ENCODE measurements around the gene ZFAND3. TPM values are rescaled to one million over a fixed set of nuclear protein-coding genes. Genes with fewer than 3 reads are reported as not detected.

The ZFAND3 gene
- total and polyA plus RNA-seq, 2 donors (not counting 1 experiment from before 2014, with no cell fraction given) = 13.5 to 58.3 TPM

- no peak for ATAC-seq (ENCODE audit: low read depth)
- Mint-ChIP-seq H3K4me3 (no peak overlapping the region), H3K9me3 (ENCODE audit: insufficient read depth) (no peaks in the 10 kb centered on the region), H3K27ac (no peak overlapping the region), H3K4me1 (no peaks in the 10 kb centered on the region), H3K27me3 (no peaks in the 10 kb centered on the region)
- no peak for DNase-seq
- Histone ChIP-seq H3K4me2 (replicated peaks; ENCODE audit: low read depth, low read length, poor library complexity, severe bottlenecking) (no peak overlapping the region), H3K4me3 (ENCODE audit: control extremely low read depth in 1 of 5, extremely low read depth in 1 of 5, insufficient read depth in 1 of 5, low read depth in 2 of 5, low read length in 4 of 5) (no peak overlapping the region), H3K79me2 (ENCODE audit: control insufficient read depth, insufficient read depth, low read length) (no peaks in the 10 kb centered on the region), H3K9ac (ENCODE audit: low read length) (no peak overlapping the region), H3K27me3 (replicated peaks in 1 of 4; ENCODE audit: control extremely low read depth in 1 of 4, control insufficient read depth in 3 of 4, insufficient read depth in 4 of 4, low read length in 3 of 4) (no peaks in the 10 kb centered on the region), H3K4me1 (ENCODE audit: control insufficient read depth in 2 of 2, insufficient read depth in 2 of 2, low read length in 2 of 2) (no peaks in the 10 kb centered on the region), H3K27ac (ENCODE audit: low read length in 2 of 2) (no peak overlapping the region), H3K36me3 (replicated peaks in 1 of 2; ENCODE audit: control extremely low read depth in 1 of 2, control insufficient read depth in 1 of 2, extremely low read depth in 1 of 2, insufficient read depth in 2 of 2, low read length in 1 of 2) (no peaks in the 10 kb centered on the region), H2AFZ (ENCODE audit: insufficient read depth, low read depth, low read length, poor library complexity, severe bottlenecking) (no peak overlapping the region), H3K9me3 (ENCODE audit: control extremely low read depth in 1 of 3, control insufficient read depth in 2 of 3, insufficient read depth in 1 of 3, low read length in 2 of 3) (no peaks in the 10 kb centered on the region), H4K20me1 (ENCODE audit: control insufficient read depth, insufficient read depth, low read length, poor library complexity, severe bottlenecking) (no peaks in the 10 kb centered on the region)
- WGBS (ENCODE audit: insufficient coverage) = no CpG with 5 or more reads among the region's 2 CpGs
- POLR2A ChIA-PET = no interaction called here
- CTCF ChIA-PET = no interaction called here
- intact Hi-C loops (cut with micrococcal nuclease) = no loop called here
- no peak for TF ChIP-seq EZH2 (IDR thresholded peaks at IDR 0.05; ENCODE audit: borderline replicate concordance, insufficient read depth, low read depth, low read length, poor library complexity, severe bottlenecking)
- TF ChIP-seq, protein P1, sequence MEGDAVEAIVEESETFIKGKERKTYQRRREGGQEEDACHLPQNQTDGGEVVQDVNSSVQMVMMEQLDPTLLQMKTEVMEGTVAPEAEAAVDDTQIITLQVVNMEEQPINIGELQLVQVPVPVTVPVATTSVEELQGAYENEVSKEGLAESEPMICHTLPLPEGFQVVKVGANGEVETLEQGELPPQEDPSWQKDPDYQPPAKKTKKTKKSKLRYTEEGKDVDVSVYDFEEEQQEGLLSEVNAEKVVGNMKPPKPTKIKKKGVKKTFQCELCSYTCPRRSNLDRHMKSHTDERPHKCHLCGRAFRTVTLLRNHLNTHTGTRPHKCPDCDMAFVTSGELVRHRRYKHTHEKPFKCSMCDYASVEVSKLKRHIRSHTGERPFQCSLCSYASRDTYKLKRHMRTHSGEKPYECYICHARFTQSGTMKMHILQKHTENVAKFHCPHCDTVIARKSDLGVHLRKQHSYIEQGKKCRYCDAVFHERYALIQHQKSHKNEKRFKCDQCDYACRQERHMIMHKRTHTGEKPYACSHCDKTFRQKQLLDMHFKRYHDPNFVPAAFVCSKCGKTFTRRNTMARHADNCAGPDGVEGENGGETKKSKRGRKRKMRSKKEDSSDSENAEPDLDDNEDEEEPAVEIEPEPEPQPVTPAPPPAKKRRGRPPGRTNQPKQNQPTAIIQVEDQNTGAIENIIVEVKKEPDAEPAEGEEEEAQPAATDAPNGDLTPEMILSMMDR (IDR thresholded peaks at IDR 0.05) = no peak
These were observed 359.0 kb downstream of the ZFAND3 start for GRCh38 chr6:38178584-38178886.

DNA sequence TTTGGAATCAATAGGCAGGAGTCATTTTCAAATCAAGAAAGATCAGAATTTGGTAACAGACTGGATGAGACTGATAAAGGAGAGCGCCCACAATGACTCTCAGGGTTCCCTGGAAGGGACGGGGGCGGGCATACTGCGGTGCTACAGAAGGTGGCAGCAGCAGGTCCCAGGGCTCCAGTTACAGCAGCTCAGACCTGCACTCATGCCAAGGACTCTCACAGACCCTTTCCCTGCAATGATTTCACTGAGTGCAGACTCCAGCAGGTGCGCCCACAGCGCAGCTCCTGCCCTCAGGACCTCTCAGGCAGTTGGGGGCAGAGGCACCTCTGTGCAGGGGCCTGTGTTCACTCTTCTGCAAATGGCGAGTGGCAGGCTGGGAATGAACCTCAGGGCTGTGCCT, 359.8 kb downstream of the ZFAND3 start:
- H3K9ac ChIP-seq (ENCODE audit: low read length) = no peak overlapping the region
- H2AFZ ChIP-seq (ENCODE audit: insufficient read depth, low read depth, low read length, poor library complexity, severe bottlenecking) = no peak overlapping the region
- ATAC-seq (ENCODE audit: low read depth) = no peak
- H3K4me2 ChIP-seq (replicated peaks; ENCODE audit: low read depth, low read length, poor library complexity, severe bottlenecking) = no peak overlapping the region
- H4K20me1 ChIP-seq (ENCODE audit: control insufficient read depth, insufficient read depth, low read length, poor library complexity, severe bottlenecking) = no peaks in the 10 kb centered on the region
- no peaks in the 10 kb centered on the region for H3K4me1 ChIP-seq (ENCODE audit: control insufficient read depth in 2 of 2, insufficient read depth in 2 of 2, low read length in 2 of 2)
- Mint-ChIP-seq H3K4me3 (no peak overlapping the region), H3K27me3 (no peaks in the 10 kb centered on the region), H3K4me1 (no peaks in the 10 kb centered on the region), H3K9me3 (ENCODE audit: insufficient read depth) (no peaks in the 10 kb centered on the region), H3K27ac (no peak overlapping the region)
- no peaks in the 10 kb centered on the region for H3K27me3 ChIP-seq (replicated peaks in 1 of 4; ENCODE audit: control extremely low read depth in 1 of 4, control insufficient read depth in 3 of 4, insufficient read depth in 4 of 4, low read length in 3 of 4)
- intact Hi-C loops (cut with micrococcal nuclease) = no loop called here
- ChIA-PET CTCF (no interaction called here), POLR2A (no interaction called here)
- whole genome bisulfite sequencing (ENCODE audit: insufficient coverage) = 96% methylated on average over 7 of the region's 7 CpGs
- H3K9me3 ChIP-seq (ENCODE audit: control extremely low read depth in 1 of 3, control insufficient read depth in 2 of 3, insufficient read depth in 1 of 3, low read length in 2 of 3) = no peaks in the 10 kb centered on the region
- TF ChIP-seq, protein P1 (IDR thresholded peaks at IDR 0.05) = no peak
- TF ChIP-seq EZH2 (IDR thresholded peaks at IDR 0.05; ENCODE audit: borderline replicate concordance, insufficient read depth, low read depth, low read length, poor library complexity, severe bottlenecking) = no peak
- no peaks in the 10 kb centered on the region for H3K36me3 ChIP-seq (replicated peaks in 1 of 2; ENCODE audit: control extremely low read depth in 1 of 2, control insufficient read depth in 1 of 2, extremely low read depth in 1 of 2, insufficient read depth in 2 of 2, low read length in 1 of 2)
- no peak overlapping the region for H3K27ac ChIP-seq (ENCODE audit: low read length in 2 of 2)
- no peaks in the 10 kb centered on the region for H3K79me2 ChIP-seq (ENCODE audit: control insufficient read depth, insufficient read depth, low read length)
- no peak overlapping the region for H3K4me3 ChIP-seq (ENCODE audit: control extremely low read depth in 1 of 5, extremely low read depth in 1 of 5, insufficient read depth in 1 of 5, low read depth in 2 of 5, low read length in 4 of 5)
- no peak for DNase-seq
